ENCODE results near the gene ATP9B.
"Not testable (repeated sequence)": the region's sequence is repeated elsewhere in the genome, so short reads cannot be mapped to it uniquely, and the experiment has no call there.

Gene ATP9B

GRCh38 chr18:79136742-79137141, 67.5 kb downstream of the ATP9B start:
- DNase-seq (ENCODE audit: low read depth) = no peak

DNA sequence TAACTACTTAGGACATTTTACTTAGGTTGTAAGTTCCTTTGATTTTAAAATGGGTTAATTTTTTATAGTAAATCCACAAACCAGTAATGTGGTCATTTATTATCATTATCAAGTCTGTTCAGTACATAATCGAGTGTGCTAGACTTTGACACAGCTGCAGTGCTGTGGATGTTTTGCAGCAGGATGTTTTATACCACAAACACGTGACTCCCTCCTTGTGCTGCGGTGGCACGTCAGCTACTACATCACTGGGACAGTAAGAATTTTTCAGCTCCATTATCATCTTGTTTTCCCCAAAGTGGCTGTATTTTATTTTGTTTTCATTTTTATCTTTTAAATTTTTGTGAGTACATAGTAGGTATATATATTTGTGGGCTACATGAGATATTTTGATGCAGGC, 70.0 kb downstream of the ATP9B start:
- DNase-seq (ENCODE audit: low read depth) = no peak

GRCh38 chr18:79147014-79147413, 77.8 kb downstream of the ATP9B start:
- no peak for DNase-seq (ENCODE audit: low read depth)

- DNase-seq (ENCODE audit: low read depth) = no peak
Observed at GRCh38 chr18:79151191-79151590, 82.0 kb downstream of the ATP9B start.

- DNase-seq (ENCODE audit: low read depth) = no peak
Observed at GRCh38 chr18:79156327-79156726, 87.1 kb downstream of the ATP9B start.

DNA sequence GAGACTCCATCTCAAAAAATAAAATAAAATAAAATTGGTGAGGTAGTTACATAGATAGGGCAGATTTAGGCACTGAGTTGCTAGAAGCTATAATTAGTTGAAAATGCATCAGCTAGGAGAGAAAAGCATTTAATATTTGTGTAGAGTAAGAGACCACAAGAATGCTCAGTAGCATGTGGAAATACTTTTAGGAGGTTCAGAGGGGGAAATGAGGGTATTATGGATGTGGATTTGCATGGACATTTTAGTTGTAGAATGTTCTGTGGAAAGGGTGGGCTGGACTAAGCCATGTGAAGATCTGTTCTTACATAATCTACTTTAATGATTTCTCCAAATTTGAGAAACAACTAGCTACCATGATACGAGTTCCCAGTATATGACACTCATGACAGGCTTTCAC, 95.5 kb downstream of the ATP9B start:
- no peak for DNase-seq (ENCODE audit: low read depth)

- no peak for DNase-seq (ENCODE audit: low read depth)
Observed at GRCh38 chr18:79166702-79167101, 97.5 kb downstream of the ATP9B start.

DNA sequence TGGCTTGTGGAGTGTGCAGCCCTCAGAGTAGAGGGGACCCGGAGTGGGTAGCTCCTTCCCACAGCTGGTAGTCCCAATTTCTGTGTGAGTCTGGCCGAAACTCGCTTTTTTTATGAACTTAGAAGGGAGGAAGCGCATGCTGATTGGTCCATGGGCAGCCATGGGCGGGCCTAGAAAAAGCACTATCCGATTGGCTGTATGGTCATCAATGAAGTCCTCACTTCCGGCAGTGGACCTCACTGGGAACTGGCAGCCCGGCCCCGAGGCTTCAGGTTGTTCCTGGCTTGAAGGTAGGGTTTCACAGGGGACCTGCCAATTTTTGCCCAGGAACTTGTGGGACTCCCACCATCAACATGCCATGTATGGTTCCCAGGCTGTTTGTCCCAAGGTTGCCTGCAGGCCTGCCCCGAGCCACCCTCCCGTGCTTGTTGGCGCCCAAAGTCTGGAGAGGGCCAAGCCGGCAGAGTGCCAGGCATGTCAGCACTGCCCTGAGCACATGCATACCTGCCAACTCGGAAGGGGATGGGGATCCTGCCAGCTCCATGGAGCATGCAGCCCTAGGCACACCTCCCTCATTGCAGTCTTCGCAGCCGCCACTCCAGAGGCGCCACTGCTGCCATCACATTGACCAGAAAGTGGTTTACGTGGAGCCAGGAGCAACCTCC, 98.5 kb downstream of the ATP9B start:
- no peak for DNase-seq (ENCODE audit: low read depth)

DNA sequence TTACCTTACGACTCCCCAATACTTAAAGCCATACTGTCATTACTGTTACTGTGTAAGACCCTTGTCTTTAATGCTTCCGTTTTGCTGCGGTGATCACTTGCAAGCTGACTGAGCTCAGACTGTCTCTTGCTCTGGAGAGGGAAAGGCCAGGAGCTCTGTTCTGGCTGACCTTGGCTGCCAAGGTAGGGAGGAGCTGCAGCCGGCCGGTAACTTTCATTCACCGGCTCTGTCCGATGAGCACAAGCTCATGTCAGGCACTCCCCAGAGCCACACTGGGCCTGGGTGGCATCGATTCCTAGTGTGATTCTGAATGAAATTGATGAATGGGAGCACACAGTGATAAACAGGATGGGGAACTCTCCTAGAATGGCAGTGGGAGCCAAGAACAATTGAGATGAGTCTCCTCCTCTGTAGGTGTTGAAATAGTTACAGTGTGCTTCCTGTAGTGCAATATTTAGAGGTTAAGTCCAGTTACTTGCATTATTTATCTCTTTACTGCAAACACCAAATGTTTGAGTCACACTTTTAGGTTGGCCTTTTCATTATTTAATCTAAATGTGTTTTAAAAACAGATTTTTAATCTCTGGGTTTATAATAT, 100.9 kb downstream of the ATP9B start:
- no peak for DNase-seq (ENCODE audit: low read depth)

DNA sequence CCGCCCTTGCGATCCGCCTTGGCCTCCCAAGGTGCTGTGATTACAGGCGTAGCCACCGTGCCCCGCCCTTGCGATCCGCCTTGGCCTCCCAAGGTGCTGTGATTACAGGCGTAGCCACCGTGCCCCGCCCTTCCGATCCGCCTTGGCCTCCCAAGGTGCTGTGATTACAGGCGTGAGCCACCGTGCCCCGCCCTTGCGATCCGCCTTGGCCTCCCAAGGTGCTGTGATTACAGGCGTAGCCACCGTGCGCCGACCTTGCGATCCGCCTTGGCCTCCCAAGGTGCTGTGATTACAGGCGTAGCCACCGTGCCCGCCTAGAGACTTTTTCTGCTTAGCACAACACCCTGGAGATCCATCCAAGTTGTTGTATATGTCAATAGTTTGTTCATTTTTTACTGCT, 103.1 kb downstream of the ATP9B start:
- not testable (repeated sequence) for DNase-seq (ENCODE audit: low read depth)

- DNase-seq (ENCODE audit: low read depth) = no peak
Observed at GRCh38 chr18:79173742-79174141, 104.5 kb downstream of the ATP9B start.

- DNase-seq (ENCODE audit: low read depth) = no peak
Observed at GRCh38 chr18:79178113-79178531, 108.9 kb downstream of the ATP9B start.

DNA sequence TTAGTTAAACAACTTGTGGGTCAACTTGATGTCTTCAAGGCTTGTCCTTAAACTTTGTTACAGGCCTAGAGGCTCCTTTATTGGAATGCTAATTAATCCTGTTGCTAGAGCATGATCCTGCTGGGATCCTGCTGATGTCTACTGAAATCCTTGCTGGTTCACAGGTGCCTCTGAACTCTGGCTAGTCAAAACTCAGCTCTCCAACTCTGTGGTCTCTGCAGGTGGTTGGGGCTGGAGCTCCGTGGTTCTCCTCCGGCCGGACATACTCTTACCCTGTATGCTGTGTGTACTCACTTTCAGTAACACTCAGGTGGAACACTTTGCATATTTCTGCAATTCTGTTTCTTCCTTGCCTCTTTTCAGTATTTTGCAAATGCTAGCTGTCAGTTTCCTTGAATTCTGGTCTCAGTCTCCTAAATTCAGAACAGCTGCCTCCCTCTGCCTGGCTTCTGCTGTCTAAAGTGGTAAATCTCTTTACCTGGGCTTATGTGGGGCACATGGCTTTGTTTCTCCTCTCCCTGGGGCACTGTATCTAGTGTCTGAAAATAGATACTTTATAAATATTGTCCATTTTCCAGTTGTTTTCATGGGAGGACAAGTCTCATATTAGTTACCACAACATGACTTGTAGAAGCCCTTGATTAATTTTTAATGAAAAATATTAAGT, 113.0 kb downstream of the ATP9B start:
- no peak for DNase-seq (ENCODE audit: low read depth)

DNA sequence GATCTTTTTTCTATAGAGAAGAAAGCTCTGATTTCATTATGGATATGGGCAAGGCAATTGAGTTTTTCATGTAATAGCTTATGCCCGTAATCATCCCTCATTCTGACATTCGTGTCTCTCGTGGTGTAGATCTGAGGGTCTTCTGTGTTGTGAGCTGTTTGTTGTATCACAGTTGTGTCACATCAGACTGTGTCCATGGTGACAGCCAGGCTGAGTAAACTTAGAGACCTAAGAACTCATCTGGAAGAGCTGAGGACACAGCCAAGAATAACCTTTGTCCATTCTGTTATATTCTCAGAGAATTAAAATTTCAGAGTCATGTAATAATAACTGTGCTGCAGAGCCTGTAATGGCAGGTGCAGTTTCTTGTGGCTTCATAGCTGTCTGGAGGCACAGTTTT, 116.5 kb downstream of the ATP9B start:
- no peak for DNase-seq (ENCODE audit: low read depth)

- DNase-seq (ENCODE audit: low read depth) = no peak
Observed at GRCh38 chr18:79186649-79187048, 117.5 kb downstream of the ATP9B start.

DNA sequence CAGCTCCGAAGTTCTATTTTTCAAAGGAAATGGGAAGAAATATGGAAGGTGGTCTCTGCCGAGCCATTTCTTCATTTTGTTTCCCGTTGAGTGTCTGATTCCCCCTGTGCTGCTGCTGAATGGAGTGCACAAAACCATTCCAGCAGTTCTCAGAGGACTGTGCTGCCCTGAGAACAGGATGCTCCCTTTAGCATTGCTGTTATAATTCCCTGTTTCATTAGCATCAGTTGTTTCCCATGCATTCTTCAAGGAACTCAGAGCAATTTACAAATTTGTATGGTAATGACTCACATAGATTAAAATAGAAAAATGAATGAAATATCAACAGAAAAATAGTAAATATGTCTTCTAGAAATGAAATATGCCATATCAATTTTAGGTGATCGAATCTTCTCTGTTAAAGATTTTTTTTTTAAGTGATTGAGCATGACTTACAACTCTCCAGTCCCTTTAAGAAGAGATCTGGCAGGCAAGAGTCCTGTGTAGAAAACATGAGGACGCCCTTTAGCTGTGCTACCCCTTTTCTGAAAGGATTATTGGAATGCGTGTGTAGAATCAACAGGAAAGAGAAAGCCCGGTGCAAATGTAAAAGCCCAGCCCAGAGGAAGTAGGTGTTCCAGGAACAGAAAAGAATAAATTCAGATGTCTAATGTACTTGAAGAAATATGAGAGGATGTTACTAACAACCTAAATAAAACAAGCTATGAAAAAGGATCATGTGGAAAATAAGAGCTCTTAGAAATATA, 118.5 kb downstream of the ATP9B start:
- DNase-seq (ENCODE audit: low read depth) = no peak

- no peak for DNase-seq (ENCODE audit: low read depth)
Observed at GRCh38 chr18:79191418-79191817, 122.2 kb downstream of the ATP9B start.

DNA sequence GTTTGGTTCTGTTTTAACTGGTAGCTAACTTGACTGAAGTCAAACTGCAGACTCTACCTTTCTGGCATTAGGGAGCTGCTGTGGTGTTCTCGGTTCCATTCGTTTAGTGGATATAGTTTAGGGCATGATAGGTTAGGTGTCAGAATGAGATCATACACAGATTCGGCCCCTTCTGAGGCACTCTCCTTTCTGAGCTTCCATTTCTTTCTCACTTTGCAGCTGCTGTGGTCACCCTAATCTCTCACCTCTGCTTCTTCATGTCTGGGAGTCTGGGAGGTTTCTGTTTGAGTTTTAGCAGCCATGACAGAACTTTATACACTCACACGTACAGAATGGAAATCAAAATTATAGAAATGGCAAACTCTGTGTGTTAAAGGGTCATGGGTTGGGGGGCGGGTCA, 122.8 kb downstream of the ATP9B start:
- DNase-seq (ENCODE audit: low read depth) = no peak

- DNase-seq (ENCODE audit: low read depth) = no peak
Observed at GRCh38 chr18:79193826-79194225, 124.6 kb downstream of the ATP9B start.

DNA sequence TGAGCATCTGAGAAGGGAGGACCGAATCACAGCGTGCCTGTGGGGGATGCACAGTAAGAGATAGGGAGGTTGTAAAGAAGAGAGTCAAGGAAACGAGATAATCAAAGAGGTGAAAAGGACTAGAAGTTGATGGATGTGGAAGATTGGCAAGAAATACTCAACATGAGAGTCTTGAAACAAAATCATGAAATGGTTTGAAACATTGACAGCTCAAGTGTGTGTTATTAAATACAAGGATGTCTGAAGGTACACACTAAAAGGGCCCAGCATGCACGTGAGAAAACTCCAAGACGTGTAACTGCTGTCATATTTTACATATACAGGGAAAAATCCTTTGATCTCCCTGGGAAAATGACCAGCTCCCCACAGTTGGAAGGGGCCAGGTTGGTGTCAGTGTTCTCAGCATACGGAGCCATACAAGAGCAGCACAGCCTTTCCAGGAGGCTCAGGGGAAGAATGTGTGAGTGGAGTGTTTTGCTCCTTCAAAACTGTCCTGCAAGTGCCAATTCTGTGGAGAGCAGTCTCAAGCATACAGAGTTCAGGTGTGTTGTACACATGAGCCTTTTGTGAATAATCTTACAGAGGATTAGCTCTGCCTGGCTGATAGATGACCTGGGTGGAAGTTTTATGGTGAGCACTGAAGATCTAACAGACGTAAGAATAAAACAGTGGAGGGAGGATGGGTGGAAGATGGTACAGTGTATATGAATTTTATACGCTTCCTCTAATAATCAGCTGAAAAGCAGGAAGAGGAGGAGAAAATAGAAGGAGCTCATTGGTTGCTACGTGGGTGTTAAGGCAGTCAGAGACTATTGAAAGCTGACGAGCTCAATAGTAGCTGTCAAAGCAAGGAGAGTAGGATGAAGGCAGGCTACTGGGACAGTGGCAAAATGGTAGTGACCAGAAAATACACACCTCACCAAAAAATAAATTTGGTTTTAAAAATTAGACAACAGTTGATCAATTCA, 126.8 kb downstream of the ATP9B start:
- no peak for DNase-seq (ENCODE audit: low read depth)

- no peak for DNase-seq (ENCODE audit: low read depth)
Observed at GRCh38 chr18:79197531-79197930, 128.3 kb downstream of the ATP9B start.
